ENCODE data around the gene RELN.

Gene RELN

DNA sequence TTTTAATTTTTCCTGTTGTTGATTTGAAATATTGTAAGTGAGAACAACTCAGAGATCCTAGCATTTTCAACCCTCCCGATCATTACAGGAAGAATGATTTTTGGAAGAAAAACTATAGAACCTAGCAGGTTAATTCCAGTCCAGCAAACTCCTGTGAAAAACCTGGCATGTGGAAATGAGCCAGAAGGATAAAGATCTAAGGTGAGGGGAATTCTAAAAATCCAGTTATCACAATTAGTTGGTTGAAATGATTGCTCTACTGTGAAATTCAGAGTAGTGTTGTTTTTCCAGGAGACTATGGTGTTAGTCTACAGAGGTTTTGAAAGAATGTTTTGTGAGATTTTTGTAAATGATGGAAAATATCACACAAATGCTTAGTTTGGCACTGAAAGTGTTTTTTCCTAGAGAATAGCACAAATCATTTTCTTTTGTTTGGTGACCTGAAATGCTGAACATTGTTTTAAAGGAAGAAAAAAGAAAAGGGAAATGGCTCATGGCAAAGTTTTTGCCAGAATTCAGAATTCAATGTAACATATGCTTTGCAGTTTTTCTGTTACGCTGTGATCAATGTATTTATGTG is 391.0 kb downstream of the RELN start:
- no peaks in the 10 kb centered on the region for H3F3A ChIP-seq (ENCODE audit: low read depth)
- TF ChIP-seq, protein P1, sequence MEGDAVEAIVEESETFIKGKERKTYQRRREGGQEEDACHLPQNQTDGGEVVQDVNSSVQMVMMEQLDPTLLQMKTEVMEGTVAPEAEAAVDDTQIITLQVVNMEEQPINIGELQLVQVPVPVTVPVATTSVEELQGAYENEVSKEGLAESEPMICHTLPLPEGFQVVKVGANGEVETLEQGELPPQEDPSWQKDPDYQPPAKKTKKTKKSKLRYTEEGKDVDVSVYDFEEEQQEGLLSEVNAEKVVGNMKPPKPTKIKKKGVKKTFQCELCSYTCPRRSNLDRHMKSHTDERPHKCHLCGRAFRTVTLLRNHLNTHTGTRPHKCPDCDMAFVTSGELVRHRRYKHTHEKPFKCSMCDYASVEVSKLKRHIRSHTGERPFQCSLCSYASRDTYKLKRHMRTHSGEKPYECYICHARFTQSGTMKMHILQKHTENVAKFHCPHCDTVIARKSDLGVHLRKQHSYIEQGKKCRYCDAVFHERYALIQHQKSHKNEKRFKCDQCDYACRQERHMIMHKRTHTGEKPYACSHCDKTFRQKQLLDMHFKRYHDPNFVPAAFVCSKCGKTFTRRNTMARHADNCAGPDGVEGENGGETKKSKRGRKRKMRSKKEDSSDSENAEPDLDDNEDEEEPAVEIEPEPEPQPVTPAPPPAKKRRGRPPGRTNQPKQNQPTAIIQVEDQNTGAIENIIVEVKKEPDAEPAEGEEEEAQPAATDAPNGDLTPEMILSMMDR (conservative IDR thresholded peaks at IDR 0.05; ENCODE audit: low read length), result no peak
- TF ChIP-seq EZH2phosphoT487 (IDR thresholded peaks at IDR 0.05; ENCODE audit: borderline replicate concordance), result no peak
- H3K9me2 ChIP-seq (replicated peaks; ENCODE audit: low read depth, low read length), result no peaks in the 10 kb centered on the region
- no peak overlapping the region for H3K9ac ChIP-seq (ENCODE audit: low read depth, low read length, poor library complexity, severe bottlenecking)
- H2AFZ ChIP-seq (ENCODE audit: low read length), result no peak overlapping the region
- H3K4me3 ChIP-seq (ENCODE audit: low read length, poor library complexity, severe bottlenecking), result no peak overlapping the region
- no peak overlapping the region for H3K4me2 ChIP-seq (ENCODE audit: low read depth, low read length, poor library complexity, severe bottlenecking)
- no peaks in the 10 kb centered on the region for H3K9me3 ChIP-seq (ENCODE audit: insufficient read depth, low read depth, low read length)
- H4K20me1 ChIP-seq (ENCODE audit: insufficient read depth, low read length, poor library complexity, severe bottlenecking), result no peaks in the 10 kb centered on the region
- no peaks in the 10 kb centered on the region for H3K27me3 ChIP-seq (ENCODE audit: insufficient read depth, low read length, poor library complexity, severe bottlenecking)
- no peaks in the 10 kb centered on the region for H3K79me2 ChIP-seq (ENCODE audit: insufficient read depth, low read length)
- H3K36me3 ChIP-seq (ENCODE audit: insufficient read depth, low read length), result no peaks in the 10 kb centered on the region
- H3K4me1 ChIP-seq (ENCODE audit: insufficient read depth, low read length, poor library complexity, severe bottlenecking), result no peaks in the 10 kb centered on the region

GRCh38 chr7:103597606-103598005 is 391.9 kb downstream of the RELN start:
- Histone ChIP-seq H3K79me2 (ENCODE audit: insufficient read depth, low read length) (no peaks in the 10 kb centered on the region), H3K9ac (ENCODE audit: low read depth, low read length, poor library complexity, severe bottlenecking) (no peak overlapping the region), H3F3A (ENCODE audit: low read depth) (no peaks in the 10 kb centered on the region), H3K4me3 (ENCODE audit: low read length, poor library complexity, severe bottlenecking) (no peak overlapping the region), H3K27me3 (ENCODE audit: insufficient read depth, low read length, poor library complexity, severe bottlenecking) (no peaks in the 10 kb centered on the region), H3K4me2 (ENCODE audit: low read depth, low read length, poor library complexity, severe bottlenecking) (no peak overlapping the region), H3K36me3 (ENCODE audit: insufficient read depth, low read length) (no peaks in the 10 kb centered on the region), H3K9me3 (ENCODE audit: insufficient read depth, low read depth, low read length) (no peaks in the 10 kb centered on the region), H2AFZ (ENCODE audit: low read length) (no peak overlapping the region), H4K20me1 (ENCODE audit: insufficient read depth, low read length, poor library complexity, severe bottlenecking) (no peaks in the 10 kb centered on the region), H3K9me2 (replicated peaks; ENCODE audit: low read depth, low read length) (no peaks in the 10 kb centered on the region), H3K4me1 (ENCODE audit: insufficient read depth, low read length, poor library complexity, severe bottlenecking) (no peaks in the 10 kb centered on the region)
- TF ChIP-seq, protein P1 (conservative IDR thresholded peaks at IDR 0.05; ENCODE audit: low read length), result no peak
- TF ChIP-seq EZH2phosphoT487 (IDR thresholded peaks at IDR 0.05; ENCODE audit: borderline replicate concordance), result no peak

DNA sequence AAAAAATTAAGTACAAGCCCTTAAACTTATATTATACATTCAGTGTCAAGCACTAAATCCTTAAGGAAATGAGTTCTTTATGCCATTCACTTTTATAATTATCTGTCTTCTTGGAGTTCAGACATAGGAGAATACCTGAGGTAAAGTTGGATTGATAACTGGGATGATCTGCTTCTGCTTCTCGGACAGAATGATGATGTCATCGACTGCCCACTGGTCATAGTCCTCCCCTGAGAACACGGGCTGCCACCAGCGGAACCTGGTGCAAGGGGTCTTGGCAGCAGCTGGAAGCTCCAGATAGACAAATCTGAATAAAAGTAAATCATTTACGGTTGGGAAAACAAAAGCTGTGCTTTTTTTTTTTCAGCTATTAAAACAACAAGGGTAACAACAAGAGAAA is 395.3 kb downstream of the RELN start:
- H3K79me2 ChIP-seq (ENCODE audit: insufficient read depth, low read length), result no peaks in the 10 kb centered on the region
- no peaks in the 10 kb centered on the region for H3K4me1 ChIP-seq (ENCODE audit: insufficient read depth, low read length, poor library complexity, severe bottlenecking)
- H4K20me1 ChIP-seq (ENCODE audit: insufficient read depth, low read length, poor library complexity, severe bottlenecking), result no peaks in the 10 kb centered on the region
- no peaks in the 10 kb centered on the region for H3F3A ChIP-seq (ENCODE audit: low read depth)
- H2AFZ ChIP-seq (ENCODE audit: low read length), result no peak overlapping the region
- no peaks in the 10 kb centered on the region for H3K36me3 ChIP-seq (ENCODE audit: insufficient read depth, low read length)
- no peaks in the 10 kb centered on the region for H3K9me2 ChIP-seq (replicated peaks; ENCODE audit: low read depth, low read length)
- no peak overlapping the region for H3K9ac ChIP-seq (ENCODE audit: low read depth, low read length, poor library complexity, severe bottlenecking)
- H3K4me3 ChIP-seq (ENCODE audit: low read length, poor library complexity, severe bottlenecking), result no peak overlapping the region
- H3K9me3 ChIP-seq (ENCODE audit: insufficient read depth, low read depth, low read length), result no peaks in the 10 kb centered on the region
- TF ChIP-seq, protein P1 (conservative IDR thresholded peaks at IDR 0.05; ENCODE audit: low read length), result no peak
- TF ChIP-seq EZH2phosphoT487 (IDR thresholded peaks at IDR 0.05; ENCODE audit: borderline replicate concordance), result no peak
- no peak overlapping the region for H3K4me2 ChIP-seq (ENCODE audit: low read depth, low read length, poor library complexity, severe bottlenecking)
- H3K27me3 ChIP-seq (ENCODE audit: insufficient read depth, low read length, poor library complexity, severe bottlenecking), result no peaks in the 10 kb centered on the region
